ENCODE results near the gene SEPTIN10. TPM values are rescaled to one million over a fixed set of nuclear protein-coding genes. Genes with fewer than 3 reads are reported as not detected.

SEPTIN10 gene
- total and polyA plus RNA-seq, 5 donors from 2014 or later = 1.1 to 5.6 (median 4.8) TPM

DNA sequence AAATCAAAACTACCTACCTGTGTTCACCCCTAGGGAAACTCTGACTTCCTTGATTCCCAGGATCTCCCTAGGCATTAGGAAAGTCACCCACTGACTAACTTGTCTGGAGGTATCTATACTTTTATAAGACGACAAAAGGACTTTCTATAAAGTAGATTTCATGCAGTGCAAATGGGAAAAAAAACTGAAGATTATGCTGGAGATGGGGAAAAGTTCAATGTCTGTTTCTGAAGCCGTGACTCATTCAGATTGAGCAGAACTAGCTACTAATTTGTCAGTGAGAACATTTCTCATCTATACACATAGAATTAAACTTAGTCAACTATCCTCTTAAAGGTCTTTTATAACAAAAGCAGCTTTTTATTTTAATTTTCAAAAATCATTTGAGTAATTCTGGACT is 6.0 kb downstream of the SEPTIN10 start:
- ATAC-seq (ENCODE audit: low read depth in 2 of 2) (no peak), DNase-seq (no peak)
- Histone ChIP-seq H3K4me3 (ENCODE audit: low read depth, low read length) (no peak overlapping the region), H3K27ac (ENCODE audit: insufficient read depth, low read length, poor library complexity, severe bottlenecking) (no peak overlapping the region), H3K36me3 (ENCODE audit: control insufficient read depth, insufficient read depth, low read length) (no peaks in the 10 kb centered on the region), H3K27me3 (ENCODE audit: control insufficient read depth, insufficient read depth, low read length) (peaks cover 29% of the 10 kb centered on the region), H3K4me1 (ENCODE audit: control insufficient read depth, insufficient read depth, low read length, poor library complexity, severe bottlenecking) (no peaks in the 10 kb centered on the region), H3K9me3 (ENCODE audit: control insufficient read depth in 2 of 2, low read length in 2 of 2) (no peaks in the 10 kb centered on the region)
- peaks cover 53% of the 10 kb centered on the region for H3K27me3 Mint-ChIP-seq
- peaks cover 2 to 10% (median 4%) of the 10 kb centered on the region in 4 donors for H3K4me1 Mint-ChIP-seq
- no peak overlapping the region for H3K4me3 Mint-ChIP-seq
- H3K27ac Mint-ChIP-seq = no peak overlapping the region
- H3K9me3 Mint-ChIP-seq = peaks cover 0 to 4% (median 0%) of the 10 kb centered on the region in 7 donors
- H3K36me3 Mint-ChIP-seq = no peaks in the 10 kb centered on the region

DNA sequence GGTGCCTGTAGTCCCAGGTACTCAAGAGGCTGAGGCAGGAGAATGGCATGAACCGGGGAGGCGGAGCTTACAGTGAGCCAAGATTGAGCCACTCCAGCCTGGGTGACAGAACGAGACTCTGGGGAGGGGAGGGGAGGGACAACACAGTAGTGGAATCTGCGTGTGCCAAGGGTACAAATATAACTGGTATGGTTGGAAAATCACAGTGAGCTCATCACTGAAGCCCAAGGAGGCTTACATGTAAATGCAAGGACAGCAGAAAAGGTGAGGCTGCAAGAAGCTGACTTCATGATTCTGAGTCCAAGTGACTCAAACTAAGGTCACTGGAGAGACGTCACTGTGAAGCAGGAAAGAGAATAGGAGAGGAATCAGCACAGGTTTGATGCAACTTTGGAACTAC is 9.2 kb downstream of the SEPTIN10 start:
- Histone ChIP-seq H3K4me1 (ENCODE audit: control insufficient read depth, insufficient read depth, low read length, poor library complexity, severe bottlenecking) (no peaks in the 10 kb centered on the region), H3K36me3 (ENCODE audit: control insufficient read depth, insufficient read depth, low read length) (no peaks in the 10 kb centered on the region), H3K9me3 (ENCODE audit: control insufficient read depth in 2 of 2, low read length in 2 of 2) (no peaks in the 10 kb centered on the region), H3K27me3 (ENCODE audit: control insufficient read depth, insufficient read depth, low read length) (peaks cover 13% of the 10 kb centered on the region), H3K27ac (ENCODE audit: insufficient read depth, low read length, poor library complexity, severe bottlenecking) (no peak overlapping the region), H3K4me3 (ENCODE audit: low read depth, low read length) (no peak overlapping the region)
- peaks cover 0 to 5% (median 2%) of the 10 kb centered on the region in 4 donors for H3K4me1 Mint-ChIP-seq
- H3K36me3 Mint-ChIP-seq = peaks cover 4% of the 10 kb centered on the region
- peaks cover 39% of the 10 kb centered on the region for H3K27me3 Mint-ChIP-seq
- no peak overlapping the region for H3K4me3 Mint-ChIP-seq
- peaks cover 0 to 2% (median 0%) of the 10 kb centered on the region in 7 donors for H3K9me3 Mint-ChIP-seq
- DNase-seq (no peak), ATAC-seq (ENCODE audit: low read depth in 2 of 2) (no peak)
- no peak overlapping the region for H3K27ac Mint-ChIP-seq

DNA sequence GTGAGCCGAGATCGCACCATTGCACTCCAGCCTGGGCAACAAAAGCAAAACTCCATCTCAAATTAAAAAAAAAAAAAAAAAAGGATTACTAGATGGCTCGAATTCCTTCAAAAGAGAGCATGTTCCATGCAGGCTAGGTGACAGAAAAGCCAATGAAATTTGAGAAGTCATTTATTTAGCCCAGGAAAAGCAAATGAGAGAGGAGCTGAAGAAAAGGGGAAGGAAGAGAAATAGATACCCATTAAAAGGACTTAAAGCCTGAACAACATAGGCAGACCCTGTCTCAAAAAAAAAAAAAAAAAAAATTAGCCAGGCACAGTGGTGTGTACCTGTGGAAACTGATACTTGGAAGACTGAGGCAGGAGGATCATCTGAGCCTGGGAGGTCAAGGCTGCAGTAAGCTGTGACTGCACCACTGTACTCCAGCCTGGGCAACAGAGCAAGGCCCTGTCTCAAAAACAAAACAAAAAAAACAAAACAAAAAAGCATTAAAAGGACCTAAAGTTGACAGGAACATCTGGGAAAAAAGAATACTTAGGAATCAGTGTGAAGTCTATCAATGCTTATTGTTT is 11.1 kb downstream of the SEPTIN10 start:
- no peak overlapping the region for H3K27ac Mint-ChIP-seq
- peaks cover 30% of the 10 kb centered on the region for H3K27me3 Mint-ChIP-seq
- Histone ChIP-seq H3K36me3 (ENCODE audit: control insufficient read depth, insufficient read depth, low read length) (no peaks in the 10 kb centered on the region), H3K4me3 (ENCODE audit: low read depth, low read length) (no peak overlapping the region), H3K9me3 (ENCODE audit: control insufficient read depth in 2 of 2, low read length in 2 of 2) (no peaks in the 10 kb centered on the region), H3K27ac (ENCODE audit: insufficient read depth, low read length, poor library complexity, severe bottlenecking) (no peak overlapping the region), H3K4me1 (ENCODE audit: control insufficient read depth, insufficient read depth, low read length, poor library complexity, severe bottlenecking) (no peaks in the 10 kb centered on the region), H3K27me3 (ENCODE audit: control insufficient read depth, insufficient read depth, low read length) (peaks cover 2% of the 10 kb centered on the region)
- ATAC-seq (ENCODE audit: low read depth in 2 of 2) (no peak), DNase-seq (no peak)
- H3K36me3 Mint-ChIP-seq = peaks cover 4% of the 10 kb centered on the region
- no peaks in the 10 kb centered on the region for H3K9me3 Mint-ChIP-seq
- H3K4me3 Mint-ChIP-seq = no peak overlapping the region
- H3K4me1 Mint-ChIP-seq = no peaks in the 10 kb centered on the region

DNA sequence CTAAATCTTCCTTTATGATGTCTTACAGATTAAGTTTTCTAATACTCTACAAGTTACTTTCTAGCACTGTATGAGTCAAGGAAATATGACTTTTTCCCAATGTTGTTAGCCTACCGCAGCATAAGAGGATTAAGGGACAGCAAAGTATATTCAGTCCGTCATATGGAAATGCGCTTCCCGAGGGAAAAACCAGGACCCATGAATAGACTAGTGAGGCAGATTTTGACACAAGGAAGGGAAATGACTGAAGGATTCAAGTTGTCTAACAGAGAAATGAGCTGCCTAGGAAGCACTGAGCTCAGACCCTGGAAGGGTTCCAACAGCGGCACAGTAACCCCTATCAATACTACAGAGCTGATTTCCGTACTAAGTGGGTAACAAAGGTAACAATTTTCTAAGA is 12.0 kb downstream of the SEPTIN10 start:
- Mint-ChIP-seq H3K4me3 (no peak overlapping the region), H3K27me3 (peaks cover 22% of the 10 kb centered on the region), H3K27ac (no peak overlapping the region), H3K4me1 (no peaks in the 10 kb centered on the region), H3K9me3 (no peaks in the 10 kb centered on the region), H3K36me3 (peaks cover 4% of the 10 kb centered on the region)
- no peaks in the 10 kb centered on the region for H3K27me3 ChIP-seq (ENCODE audit: control insufficient read depth, insufficient read depth, low read length)
- no peak for ATAC-seq (ENCODE audit: low read depth in 2 of 2)
- H3K9me3 ChIP-seq (ENCODE audit: control insufficient read depth in 2 of 2, low read length in 2 of 2) = no peaks in the 10 kb centered on the region
- no peak for DNase-seq
- no peak overlapping the region for H3K27ac ChIP-seq (ENCODE audit: insufficient read depth, low read length, poor library complexity, severe bottlenecking)
- no peaks in the 10 kb centered on the region for H3K4me1 ChIP-seq (ENCODE audit: control insufficient read depth, insufficient read depth, low read length, poor library complexity, severe bottlenecking)
- no peaks in the 10 kb centered on the region for H3K36me3 ChIP-seq (ENCODE audit: control insufficient read depth, insufficient read depth, low read length)
- H3K4me3 ChIP-seq (ENCODE audit: low read depth, low read length) = no peak overlapping the region

DNA sequence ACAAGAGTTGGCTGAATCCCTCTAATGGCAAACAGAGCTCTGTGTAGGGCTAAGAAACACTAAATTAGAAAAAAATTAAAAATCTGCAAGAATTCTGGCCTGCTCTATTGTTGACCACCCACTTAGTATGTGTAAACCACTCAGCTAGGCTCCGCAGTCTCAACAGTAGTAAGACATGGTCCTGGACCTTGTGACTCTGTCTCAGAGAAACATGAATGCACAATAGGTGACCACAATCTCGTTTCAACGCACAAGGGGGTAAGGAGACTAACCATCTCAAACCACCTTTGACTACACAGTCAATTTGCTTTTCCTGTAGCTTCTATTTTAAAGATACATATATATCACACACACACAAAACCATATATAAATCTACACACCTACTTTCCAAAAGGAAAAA is 16.5 kb downstream of the SEPTIN10 start:
- Mint-ChIP-seq H3K27me3 (peaks cover 18% of the 10 kb centered on the region), H3K9me3 (no peaks in the 10 kb centered on the region), H3K36me3 (peaks cover 4% of the 10 kb centered on the region), H3K4me1 (no peaks in the 10 kb centered on the region), H3K27ac (no peak overlapping the region), H3K4me3 (no peak overlapping the region)
- DNase-seq (no peak), ATAC-seq (ENCODE audit: low read depth in 2 of 2) (no peak)
- no peaks in the 10 kb centered on the region for H3K27me3 ChIP-seq (ENCODE audit: control insufficient read depth, insufficient read depth, low read length)
- no peak overlapping the region for H3K4me3 ChIP-seq (ENCODE audit: low read depth, low read length)
- no peaks in the 10 kb centered on the region for H3K36me3 ChIP-seq (ENCODE audit: control insufficient read depth, insufficient read depth, low read length)
- no peaks in the 10 kb centered on the region for H3K9me3 ChIP-seq (ENCODE audit: control insufficient read depth in 2 of 2, low read length in 2 of 2)
- no peak overlapping the region for H3K27ac ChIP-seq (ENCODE audit: insufficient read depth, low read length, poor library complexity, severe bottlenecking)
- no peaks in the 10 kb centered on the region for H3K4me1 ChIP-seq (ENCODE audit: control insufficient read depth, insufficient read depth, low read length, poor library complexity, severe bottlenecking)

DNA sequence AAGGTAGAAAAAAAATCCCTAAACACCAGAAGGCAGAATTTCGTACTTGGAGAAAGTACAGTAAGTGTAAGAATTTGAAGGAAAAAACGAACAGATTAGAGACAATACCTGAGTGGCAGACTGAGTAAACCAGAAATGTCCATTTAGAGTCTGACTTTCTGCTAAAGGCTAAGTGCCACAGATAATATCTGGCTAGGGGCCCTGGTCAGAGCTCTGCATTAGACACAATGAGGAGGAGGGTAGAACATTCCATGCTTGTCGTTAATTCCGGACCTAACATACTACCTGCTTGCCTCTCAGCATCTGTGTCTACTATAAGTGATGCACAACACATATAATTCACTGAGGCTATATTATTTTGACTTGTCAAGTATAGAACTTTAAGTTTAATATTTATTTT is 18.1 kb downstream of the SEPTIN10 start:
- Mint-ChIP-seq H3K4me3 (no peak overlapping the region), H3K27ac (no peak overlapping the region), H3K4me1 (no peaks in the 10 kb centered on the region), H3K36me3 (no peaks in the 10 kb centered on the region), H3K27me3 (peaks cover 5% of the 10 kb centered on the region), H3K9me3 (no peaks in the 10 kb centered on the region)
- no peaks in the 10 kb centered on the region for H3K36me3 ChIP-seq (ENCODE audit: control insufficient read depth, insufficient read depth, low read length)
- no peaks in the 10 kb centered on the region for H3K4me1 ChIP-seq (ENCODE audit: control insufficient read depth, insufficient read depth, low read length, poor library complexity, severe bottlenecking)
- H3K27me3 ChIP-seq (ENCODE audit: control insufficient read depth, insufficient read depth, low read length) = no peaks in the 10 kb centered on the region
- no peak overlapping the region for H3K27ac ChIP-seq (ENCODE audit: insufficient read depth, low read length, poor library complexity, severe bottlenecking)
- no peak overlapping the region for H3K4me3 ChIP-seq (ENCODE audit: low read depth, low read length)
- H3K9me3 ChIP-seq (ENCODE audit: control insufficient read depth in 2 of 2, low read length in 2 of 2) = no peaks in the 10 kb centered on the region
- no peak for ATAC-seq (ENCODE audit: low read depth in 2 of 2)
- DNase-seq = no peak

DNA sequence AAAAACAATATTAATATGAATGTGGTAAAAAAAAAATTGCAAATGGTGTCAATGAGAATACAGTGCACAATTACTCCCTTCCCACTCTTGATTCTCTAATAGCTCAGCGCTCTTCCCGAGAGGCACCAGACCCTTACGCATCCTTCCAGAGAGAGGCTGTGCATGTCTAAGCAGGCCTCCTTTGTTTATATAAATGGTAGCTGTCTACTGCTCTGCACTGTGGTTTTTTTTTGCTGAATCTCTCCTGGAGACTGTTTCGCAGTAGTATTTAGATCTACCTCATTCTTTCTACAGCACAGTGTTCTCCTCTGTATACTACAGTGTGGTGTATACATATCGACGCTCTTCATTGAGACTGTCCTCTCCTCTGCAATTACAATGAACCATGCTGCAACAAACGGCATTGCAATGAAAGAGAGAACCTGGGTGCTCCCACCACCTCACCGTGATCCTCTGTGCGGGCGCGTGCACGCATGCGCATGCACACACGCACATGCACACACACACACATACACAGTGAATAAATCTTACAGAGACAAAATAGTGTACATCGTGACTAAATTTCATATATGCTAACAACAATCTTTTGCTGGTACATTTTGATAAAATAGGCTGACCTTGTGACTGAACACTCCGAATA is 19.4 kb downstream of the SEPTIN10 start:
- Mint-ChIP-seq H3K4me1 (no peaks in the 10 kb centered on the region), H3K9me3 (no peaks in the 10 kb centered on the region), H3K4me3 (no peak overlapping the region), H3K27ac (no peak overlapping the region), H3K36me3 (no peaks in the 10 kb centered on the region), H3K27me3 (peaks cover 5% of the 10 kb centered on the region)
- Histone ChIP-seq H3K36me3 (ENCODE audit: control insufficient read depth, insufficient read depth, low read length) (no peaks in the 10 kb centered on the region), H3K4me3 (ENCODE audit: low read depth, low read length) (no peak overlapping the region), H3K27ac (ENCODE audit: insufficient read depth, low read length, poor library complexity, severe bottlenecking) (no peak overlapping the region), H3K9me3 (ENCODE audit: control insufficient read depth in 2 of 2, low read length in 2 of 2) (no peaks in the 10 kb centered on the region), H3K27me3 (ENCODE audit: control insufficient read depth, insufficient read depth, low read length) (no peaks in the 10 kb centered on the region), H3K4me1 (ENCODE audit: control insufficient read depth, insufficient read depth, low read length, poor library complexity, severe bottlenecking) (no peaks in the 10 kb centered on the region)
- DNase-seq (no peak), ATAC-seq (ENCODE audit: low read depth in 2 of 2) (no peak)

DNA sequence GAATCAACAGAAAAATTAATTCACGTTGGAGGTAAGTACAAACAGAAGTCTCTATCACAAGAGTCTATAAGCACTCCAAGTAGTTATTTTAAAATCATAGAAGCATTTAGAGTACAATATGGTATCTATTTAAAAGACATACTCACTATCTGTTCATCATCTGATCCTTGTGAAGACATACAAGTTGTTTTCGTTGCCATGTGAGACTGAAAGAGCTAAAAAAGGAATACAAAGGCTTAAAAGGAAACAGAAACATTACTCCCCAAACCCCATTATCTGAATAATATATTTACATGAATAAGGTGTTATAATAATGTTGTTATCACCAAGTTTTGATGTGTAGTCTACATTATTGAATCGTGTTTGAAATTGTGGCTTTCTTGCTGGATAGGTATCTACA is 20.9 kb downstream of the SEPTIN10 start:
- no peaks in the 10 kb centered on the region for H3K9me3 ChIP-seq (ENCODE audit: control insufficient read depth in 2 of 2, low read length in 2 of 2)
- no peaks in the 10 kb centered on the region for H3K36me3 ChIP-seq (ENCODE audit: control insufficient read depth, insufficient read depth, low read length)
- DNase-seq (no peak), ATAC-seq (ENCODE audit: low read depth in 2 of 2) (no peak)
- Mint-ChIP-seq H3K9me3 (no peaks in the 10 kb centered on the region), H3K27me3 (peaks cover under 1% of the 10 kb centered on the region), H3K27ac (no peak overlapping the region), H3K36me3 (no peaks in the 10 kb centered on the region), H3K4me3 (no peak overlapping the region), H3K4me1 (no peaks in the 10 kb centered on the region)
- no peaks in the 10 kb centered on the region for H3K27me3 ChIP-seq (ENCODE audit: control insufficient read depth, insufficient read depth, low read length)
- no peaks in the 10 kb centered on the region for H3K4me1 ChIP-seq (ENCODE audit: control insufficient read depth, insufficient read depth, low read length, poor library complexity, severe bottlenecking)
- no peak overlapping the region for H3K27ac ChIP-seq (ENCODE audit: insufficient read depth, low read length, poor library complexity, severe bottlenecking)
- H3K4me3 ChIP-seq (ENCODE audit: low read depth, low read length) = no peak overlapping the region
